Hair follicular keratinocyte (primary cell): ENCODE results near the gene PBX4. TPM values are rescaled to one million over a fixed set of nuclear protein-coding genes. Genes with fewer than 3 reads are reported as not detected.

Experiments
- total RNA-seq: library from RNA; depleted of rRNA; stranded (reverse); fragments of >200 nt; gene quantifications from 2 replicates; pipeline ENCODE4 v1.2.3, GENCODE V29; 2015

The PBX4 gene, protein sequence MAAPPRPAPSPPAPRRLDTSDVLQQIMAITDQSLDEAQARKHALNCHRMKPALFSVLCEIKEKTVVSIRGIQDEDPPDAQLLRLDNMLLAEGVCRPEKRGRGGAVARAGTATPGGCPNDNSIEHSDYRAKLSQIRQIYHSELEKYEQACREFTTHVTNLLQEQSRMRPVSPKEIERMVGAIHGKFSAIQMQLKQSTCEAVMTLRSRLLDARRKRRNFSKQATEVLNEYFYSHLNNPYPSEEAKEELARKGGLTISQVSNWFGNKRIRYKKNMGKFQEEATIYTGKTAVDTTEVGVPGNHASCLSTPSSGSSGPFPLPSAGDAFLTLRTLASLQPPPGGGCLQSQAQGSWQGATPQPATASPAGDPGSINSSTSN
- 0.46 and 0.86 TPM in 2 replicates for total RNA-seq

GRCh38 chr19:19618219-19619051, at the start of gene PBX4:
TSS of gene PBX4 (minus strand) at chr19:19618687. CDS start at chr19:19618629, 58 bp downstream.

GRCh38 chr19:19663256-19664120, 45.0 kb upstream of the PBX4 start, which contains the start of gene ATP13A1:
TSS of gene ATP13A1 (minus strand) at chr19:19663676. CDS start at chr19:19663666, 10 bp downstream.

GRCh38 chr19:19643158-19644053, 24.9 kb upstream of the PBX4 start, which contains the start of gene GMIP:
TSS of gene GMIP (minus strand) at chr19:19643657. CDS start at chr19:19643529, 128 bp downstream.

DNA sequence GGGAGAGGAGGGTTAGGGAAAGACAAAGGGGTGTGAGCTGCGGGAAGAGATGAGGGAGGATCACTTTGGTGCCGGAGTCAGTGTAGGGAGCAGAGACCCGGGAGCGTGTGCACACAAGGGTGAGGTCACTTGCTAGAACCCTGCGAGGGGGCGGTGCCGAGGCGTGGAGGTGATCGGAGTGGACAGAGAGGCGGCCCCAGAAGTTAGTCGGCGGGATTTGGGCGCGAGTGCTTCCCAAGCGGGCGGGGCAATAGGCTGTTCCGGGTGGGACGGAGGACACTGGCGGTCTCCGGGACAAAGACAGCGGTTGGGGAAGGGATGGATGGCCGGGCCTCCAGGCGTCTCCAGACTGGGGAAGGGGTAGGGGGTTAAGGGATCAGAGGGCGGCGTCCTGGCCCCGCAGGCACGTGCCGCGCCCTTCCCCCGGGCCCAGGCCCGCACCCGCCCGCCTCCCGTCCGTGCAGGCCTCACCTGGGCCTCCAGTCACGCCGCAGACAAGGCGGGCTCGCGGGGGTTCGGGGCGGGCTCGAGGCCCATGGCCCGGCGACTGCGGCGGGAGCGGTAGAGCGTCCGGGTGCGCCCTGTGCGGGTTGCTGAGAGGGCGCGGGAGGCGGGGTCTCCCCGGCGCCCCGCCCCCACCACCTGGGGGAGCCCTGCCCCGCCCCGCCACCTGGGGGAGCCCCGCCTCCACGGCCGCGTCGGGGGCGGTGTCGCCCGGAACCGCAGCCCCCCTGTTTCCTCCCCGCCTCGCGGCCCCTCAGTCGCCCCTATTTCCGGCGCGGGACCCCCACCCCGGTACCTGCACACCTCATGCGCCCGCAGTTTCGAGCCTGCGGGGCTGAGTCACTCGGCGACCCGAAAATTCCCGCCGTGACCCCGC, 9.4 kb upstream of the PBX4 start, which contains the start of gene LPAR2:
Gene LPAR2, minus strand, starts transcription at position 600 of the 880 bp plus-strand sequence. CDS start 945 bp downstream, outside the sequence.

DNA sequence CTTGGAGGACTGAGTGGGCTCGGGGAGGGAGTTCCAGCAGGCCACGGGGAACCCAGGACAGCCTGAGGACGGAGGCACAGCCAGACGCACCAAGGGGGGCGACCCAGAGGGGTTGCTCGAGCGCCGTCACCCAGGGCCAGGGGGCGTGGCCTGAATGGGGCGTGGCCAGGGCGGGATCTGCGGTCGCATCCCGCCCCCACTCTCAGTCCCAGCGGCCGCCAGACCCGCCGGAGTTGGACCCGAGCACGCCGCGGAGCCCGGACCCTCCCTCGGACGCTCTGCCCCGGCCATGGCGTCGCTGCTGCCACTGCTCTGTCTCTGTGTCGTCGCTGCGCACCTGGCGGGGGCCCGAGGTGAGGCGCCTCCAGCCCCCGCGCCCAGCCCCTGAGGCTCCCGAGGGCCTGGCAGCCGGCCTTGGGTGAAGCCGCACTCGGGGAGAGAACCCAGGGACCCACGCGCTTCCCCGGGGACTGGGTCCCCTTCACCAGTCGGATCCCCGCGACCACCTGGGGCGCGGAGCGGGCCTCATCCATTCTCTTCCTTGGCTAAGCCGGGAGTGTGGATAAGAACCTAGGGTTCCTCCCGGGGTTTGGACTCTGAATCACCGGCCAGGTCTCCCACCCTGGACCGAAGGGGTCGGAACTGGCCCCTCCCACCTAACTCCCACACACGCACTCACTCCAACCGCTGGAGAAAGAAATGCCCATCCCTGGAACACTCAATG, 80.3 kb downstream of the PBX4 start, which contains the start of gene CILP2:
Gene CILP2, plus strand, starts transcription at position 205 of the 724 bp plus-strand sequence. Its CDS starts 85 bp downstream, at position 290.

GRCh38 chr19:19528721-19529490, 89.6 kb downstream of the PBX4 start, which contains the start of gene YJEFN3:
TSS of gene YJEFN3 (plus strand) at chr19:19528911. CDS start at chr19:19528933, 22 bp downstream.

DNA sequence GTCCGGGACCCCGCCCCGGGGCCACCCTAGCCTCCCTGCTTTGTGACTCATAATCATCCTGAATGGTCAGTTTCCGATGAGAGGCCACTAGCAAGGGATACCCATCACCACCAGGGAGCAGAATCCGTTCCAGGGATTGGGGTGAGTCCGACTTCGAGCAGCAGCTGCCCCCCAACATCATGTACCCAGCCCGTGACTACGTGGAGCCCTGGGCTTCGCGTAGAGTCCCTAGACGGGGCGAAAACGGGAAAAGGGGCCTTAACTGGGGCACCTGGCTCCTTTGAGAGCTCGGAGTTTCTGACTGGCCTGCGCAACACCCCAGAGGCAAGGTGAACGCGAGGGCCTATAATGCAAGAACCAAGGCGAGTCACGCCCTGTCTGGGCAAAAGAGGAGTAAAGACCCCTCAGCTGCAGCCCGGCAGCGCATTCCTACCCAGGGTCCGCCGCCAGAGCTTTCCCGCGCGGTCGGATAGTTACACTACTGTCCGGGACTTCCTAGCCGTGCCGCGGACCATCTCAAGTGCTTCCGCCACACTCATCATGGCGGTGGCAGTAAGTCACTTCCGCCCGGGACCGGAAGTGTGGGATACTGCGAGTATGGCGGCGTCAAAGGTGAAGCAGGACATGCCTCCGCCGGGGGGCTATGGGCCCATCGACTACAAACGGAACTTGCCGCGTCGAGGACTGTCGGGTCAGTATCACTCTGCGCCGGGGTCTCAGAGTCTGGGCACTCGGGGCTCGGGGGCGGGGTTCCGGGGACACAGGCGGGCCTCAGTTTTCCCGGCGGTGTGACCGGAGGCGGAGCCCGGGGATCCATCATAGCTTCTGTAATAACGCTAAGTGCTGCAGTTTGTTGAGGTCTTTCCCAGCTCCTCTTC, 102.6 kb downstream of the PBX4 start, which contains the start of gene NDUFA13:
Gene NDUFA13, plus strand, starts transcription at position 584 of the 878 bp plus-strand sequence. Its CDS starts 14 bp downstream, at position 598.

GRCh38 chr19:19514881-19515641, 103.4 kb downstream of the PBX4 start, which contains the start of gene TSSK6:
TSS of gene TSSK6 (minus strand) at chr19:19515548. CDS start at chr19:19515427, 121 bp downstream.

Other genes starting within 250 kb of the PBX4 start
- gene GATAD2A, start 213.0 kb downstream of the PBX4 start, total RNA-seq = 57.1 and 57.8 TPM in 2 replicates
- gene TSSK6, start 103.1 kb downstream of the PBX4 start, total RNA-seq = 0.34 and 1.3 TPM in 2 replicates
- gene NDUFA13, start 102.5 kb downstream of the PBX4 start, total RNA-seq = 125 and 206 TPM in 2 replicates
- gene YJEFN3, start 89.8 kb downstream of the PBX4 start, total RNA-seq = 0.46 and 1.3 TPM in 2 replicates
- 0.08 and 0.31 TPM in 2 replicates for gene CILP2, start 80.4 kb downstream of the PBX4 start, total RNA-seq
- 27.2 and 37.4 TPM in 2 replicates for gene LPAR2, start 9.5 kb upstream of the PBX4 start, total RNA-seq
- gene GMIP, start 25.0 kb upstream of the PBX4 start, total RNA-seq = 11.6 and 29.2 TPM in 2 replicates
- gene ATP13A1, start 45.0 kb upstream of the PBX4 start, total RNA-seq = 49.8 and 75.9 TPM in 2 replicates
- 3.6 and 4.4 TPM in 2 replicates for gene ZNF101, start 50.2 kb upstream of the PBX4 start, total RNA-seq
- gene ZNF14, start 114.4 kb upstream of the PBX4 start, total RNA-seq = 1.4 and 1.7 TPM in 2 replicates
- gene ZNF506, start 203.1 kb upstream of the PBX4 start, total RNA-seq = 8.7 and 10.6 TPM in 2 replicates
- gene ZNF253, start 247.2 kb upstream of the PBX4 start, total RNA-seq = 1.1 and 2.2 TPM in 2 replicates